Cardiac atrium fibroblast (primary cell): ENCODE measurements around the gene USP28. TPM values are rescaled to one million over a fixed set of nuclear protein-coding genes. Genes with fewer than 3 reads are reported as not detected.

Experiments
- total RNA-seq: library from RNA; depleted of rRNA; stranded (reverse); fragments of >200 nt; gene quantifications from 2 replicates; pipeline ENCODE4 v1.2.3, GENCODE V29; 2015

USP28 gene
- total RNA-seq = 17.0 and 17.7 TPM in 2 replicates

DNA sequence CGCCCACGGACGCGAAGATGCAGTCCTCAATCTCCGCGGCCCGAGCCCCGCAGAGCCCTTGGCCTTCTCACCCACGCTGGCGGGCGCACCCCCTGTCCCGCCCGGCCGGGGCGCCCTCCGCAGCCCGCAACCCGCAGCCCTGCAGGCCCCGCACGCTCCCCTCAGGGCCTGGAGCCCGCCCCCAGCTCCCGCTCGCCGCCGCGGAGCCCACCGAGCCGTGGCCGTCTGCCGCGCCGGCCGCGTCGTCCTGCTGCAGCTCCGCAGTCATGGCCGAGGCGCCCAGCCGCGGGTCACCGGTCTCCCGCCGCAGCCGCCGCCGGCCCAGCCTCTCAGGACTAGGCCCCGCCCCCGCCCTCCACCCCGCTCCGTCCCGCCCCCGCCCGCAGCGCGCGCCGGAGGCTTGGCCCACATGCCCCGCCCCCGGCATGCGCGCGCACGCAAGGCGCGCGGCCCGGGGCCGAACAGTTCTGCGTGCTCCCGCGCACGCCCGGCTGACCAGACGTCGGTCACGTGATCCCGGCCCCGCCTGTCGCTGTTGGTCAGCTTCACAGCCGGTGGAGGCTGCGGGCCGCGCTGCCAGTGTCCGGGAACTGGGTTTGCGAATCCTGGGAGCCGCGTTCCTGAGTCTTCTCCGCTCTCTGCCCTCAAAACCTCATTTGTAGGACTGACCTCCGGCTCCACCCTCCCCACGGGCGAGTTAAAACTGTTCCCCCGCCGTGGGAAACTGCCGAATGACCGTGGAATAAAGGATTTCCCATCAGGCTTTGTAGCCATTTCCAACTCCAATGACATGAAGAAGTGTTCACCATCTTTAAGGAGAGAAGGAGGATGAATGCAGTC is at the start of gene USP28:
TSS of gene USP28 (minus strand) at position 339 of the 840 bp plus-strand sequence. CDS start at position 268, 71 bp downstream.

GRCh38 chr11:113904379-113905101 is 29.2 kb upstream of the USP28 start, which contains the start of gene HTR3B:
HTR3B (plus strand) TSS chr11:113904796; CDS start chr11:113904934, 138 bp downstream.

DNA sequence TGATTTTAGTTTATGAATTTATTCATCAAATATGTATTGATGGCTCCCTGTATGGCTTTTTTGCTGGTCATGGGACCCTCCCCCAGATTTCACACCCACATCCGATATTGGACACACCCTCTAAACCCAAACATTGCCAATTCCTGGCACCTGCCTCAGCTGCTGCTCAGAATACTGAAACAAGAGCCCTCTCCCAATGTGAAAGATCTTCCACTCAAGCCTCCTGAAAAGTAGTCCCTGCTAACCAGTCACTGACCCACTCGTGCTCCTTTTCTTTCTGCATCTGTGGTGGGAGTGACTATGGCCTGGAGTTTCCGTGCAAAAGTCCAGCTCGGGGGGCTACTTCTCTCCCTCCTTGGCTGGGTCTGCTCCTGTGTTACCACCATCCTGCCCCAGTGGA is 95.9 kb downstream of the USP28 start, which contains the start of gene CLDN25:
TSS of gene CLDN25 (plus strand) at position 301 of the 400 bp plus-strand sequence. CDS start at position 301, 0 bp downstream.

DNA sequence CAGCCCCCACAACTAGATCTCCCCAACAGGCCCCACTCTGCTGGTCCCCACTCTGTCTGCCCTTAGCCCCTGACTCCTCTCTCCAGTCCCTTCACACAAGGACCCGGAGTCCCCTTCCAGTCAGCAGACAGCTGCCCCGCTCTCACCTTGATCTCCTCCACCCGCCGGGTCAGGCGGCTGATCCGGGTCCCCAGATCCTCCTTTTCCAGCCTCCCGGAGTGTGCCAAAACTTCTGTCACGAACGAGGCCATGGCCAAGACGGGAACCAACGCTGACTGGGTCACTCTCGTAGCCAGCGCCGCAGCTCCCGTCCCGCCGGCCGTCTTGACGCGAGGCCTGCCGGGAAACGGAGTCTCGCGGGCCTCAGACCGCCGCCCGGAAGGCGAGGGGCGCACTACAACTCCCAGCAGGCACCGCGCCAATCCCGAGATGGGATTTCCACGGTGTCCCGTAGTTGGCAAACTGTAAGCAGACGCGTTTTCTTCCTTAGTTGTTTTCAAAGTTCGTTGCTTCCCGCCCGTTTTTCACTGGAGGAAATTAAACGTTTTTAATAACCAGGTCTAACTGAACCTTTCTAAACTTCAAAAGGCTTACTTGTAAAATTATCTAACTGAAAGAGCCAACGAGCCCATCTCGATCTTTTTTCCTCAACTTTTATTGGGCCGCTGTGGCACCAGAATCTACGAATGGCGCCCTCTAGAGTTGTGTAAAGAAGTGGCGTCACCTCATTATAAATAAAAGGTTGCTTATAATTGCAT is 101.8 kb downstream of the USP28 start, which contains the start of gene ZW10:
TSS of gene ZW10 (minus strand) at position 277 of the 758 bp plus-strand sequence. CDS start at position 251, 26 bp downstream.

Other genes with a start within 250 kb of the USP28 start
- 0.18 TPM in 1 of 2 replicates, not detected in the other for gene TMPRSS5, start 169.3 kb downstream of the USP28 start, total RNA-seq
- 10.4 and 12.5 TPM in 2 replicates for gene ZW10, start 101.9 kb downstream of the USP28 start, total RNA-seq
- gene CLDN25, start 95.8 kb downstream of the USP28 start, total RNA-seq = not detected in 2 replicates
- not detected in 2 replicates for gene HTR3B, start 29.2 kb upstream of the USP28 start, total RNA-seq
- gene HTR3A, start 99.5 kb upstream of the USP28 start, total RNA-seq = not detected in 2 replicates
- 33.0 and 55.1 TPM in 2 replicates for gene ZBTB16, start 184.1 kb upstream of the USP28 start, total RNA-seq